Endothelial cell (in vitro differentiated cells): ENCODE data around the gene CSGALNACT2. TPM values are rescaled to one million over a fixed set of nuclear protein-coding genes. Genes with fewer than 3 reads are reported as not detected.
A peak's percentile ranks its signal among the peaks of the same experiment; 100 is the strongest.

Experiments
- DNase-seq: peaks from one replicate; pipeline ENCODE4 v3.0.0; 2021; ENCODE audit warnings: low spot score
- H3K27ac Mint-ChIP-seq: one replicate; pipeline ENCODE4 v1.8.0; 2021; ENCODE audit warnings: mixed read lengths, inconsistent platforms; ENCODE audit not compliant: unreplicated experiment
- H3K27me3 Mint-ChIP-seq: one replicate; pipeline ENCODE4 v1.8.0; 2021; ENCODE audit warnings: mild to moderate bottlenecking, moderate library complexity, mixed read lengths, inconsistent platforms; ENCODE audit not compliant: unreplicated experiment
- H3K36me3 Mint-ChIP-seq: one replicate; pipeline ENCODE4 v1.8.0; 2021; ENCODE audit warnings: mild to moderate bottlenecking, low read depth, mixed read lengths, inconsistent platforms; ENCODE audit not compliant: unreplicated experiment
- H3K4me1 Mint-ChIP-seq: one replicate; pipeline ENCODE4 v1.8.0; 2021; ENCODE audit warnings: mild to moderate bottlenecking, mixed read lengths, inconsistent platforms; ENCODE audit not compliant: unreplicated experiment
- H3K4me3 Mint-ChIP-seq: one replicate; pipeline ENCODE4 v1.8.0; 2021; ENCODE audit warnings: mild to moderate bottlenecking, mixed read lengths, inconsistent platforms; ENCODE audit not compliant: unreplicated experiment
- H3K9me3 Mint-ChIP-seq: one replicate; pipeline ENCODE4 v1.8.0; 2021; ENCODE audit warnings: mixed read lengths, inconsistent platforms; ENCODE audit not compliant: unreplicated experiment
- CTCF ChIP-seq: fragments of 200-600 bp; sonication (generic); IDR thresholded peaks from one replicate; pipeline ENCODE4 v1.5.0; 2021; ENCODE audit warnings: antibody characterized with exemption; ENCODE audit not compliant: unreplicated experiment
- total RNA-seq: library from RNA; stranded (reverse); fragmentation: NEBNext Ultra II Directional; extraction: Animal tissue kit (Norgen Biotek cat#: 25700); gene quantifications from one replicate; pipeline ENCODE4 v1.2.1, GENCODE V29; 2021; ENCODE audit not compliant: unreplicated experiment

Gene CSGALNACT2
- total RNA-seq, 1 donor from 2014 or later, result 3.8 TPM

GRCh38 chr10:43234471-43235041 lies 96.3 kb downstream of the CSGALNACT2 start:
- H3K27ac Mint-ChIP-seq, result no peak overlapping the region

More at GRCh38 chr10:43234471-43235041, 96.3 kb downstream of the CSGALNACT2 start:
- H3K4me3 Mint-ChIP-seq, result no peak overlapping the region
- H3K27me3 Mint-ChIP-seq, result peaks cover 22% of the 10 kb centered on the region
- H3K4me1 Mint-ChIP-seq, result no peaks in the 10 kb centered on the region
- H3K9me3 Mint-ChIP-seq, result no peaks in the 10 kb centered on the region
- DNase-seq, result peak; percentile 2
- no peak for TF ChIP-seq CTCF
- H3K36me3 Mint-ChIP-seq, result no peaks in the 10 kb centered on the region

Other genes starting within 250 kb of the CSGALNACT2 start
- 0.28 TPM for gene RET, start 61.4 kb upstream of the CSGALNACT2 start, total RNA-seq
- gene RASGEF1A, start 128.6 kb downstream of the CSGALNACT2 start, total RNA-seq, result 1.3 TPM
- gene FXYD4, start 233.2 kb downstream of the CSGALNACT2 start, total RNA-seq, result not detected